K562 (cell line): ENCODE results near the gene HMCN1. TPM values are rescaled to one million over a fixed set of nuclear protein-coding genes. Genes with fewer than 3 reads are reported as not detected.
A peak's percentile ranks its signal among the peaks of the same experiment; 100 is the strongest.

Source experiments
- ARID3B ChIP-seq: fragments of 250-450 bp; sonication (Bioruptor Pico); IDR thresholded peaks from 2 replicates; pipeline ENCODE4 v1.4.0; 2020; ENCODE audit warnings: borderline replicate concordance
- BHLHE40 ChIP-seq: IDR thresholded peaks from 2 replicates; pipeline ENCODE4 v1.6.1; 2011; ENCODE audit warnings: low read length, improper control_type of control experiment
- GMEB1 ChIP-seq: fragments of 250-450 bp; sonication (Bioruptor Pico); IDR thresholded peaks from 2 replicates; pipeline ENCODE4 v1.4.0; 2020; ENCODE audit warnings: mild to moderate bottlenecking
- GTF3C2 ChIP-seq: IDR thresholded peaks from 3 replicates; pipeline ENCODE4 v1.6.1; 2011; ENCODE audit warnings: borderline replicate concordance, mild to moderate bottlenecking, moderate library complexity; ENCODE audit not compliant: insufficient read length; ENCODE audit errors: extremely low read depth
- HDAC6 ChIP-seq: IDR thresholded peaks from 2 replicates; pipeline ENCODE4 v1.6.1; 2012; ENCODE audit warnings: low read depth, mild to moderate bottlenecking, control low read depth, inconsistent platforms, low read length, moderate library complexity
- HMGXB4 ChIP-seq: sonication (generic); formaldehyde crosslinking; IDR thresholded peaks from 2 replicates; pipeline ENCODE4 v1.8.1; 2023; ENCODE audit warnings: mild to moderate bottlenecking, missing genetic modification reagents
- HNRNPUL1 ChIP-seq: fragments of 200-400 bp; formaldehyde crosslinking; IDR thresholded peaks from 2 replicates; pipeline ENCODE4 v1.6.1; 2017; ENCODE audit warnings: low read length
- KLF13 ChIP-seq: fragments of 450-650 bp; IDR thresholded peaks from 2 replicates; pipeline ENCODE4 v1.6.1; 2016; ENCODE audit warnings: missing genetic modification characterization, low read depth, mild to moderate bottlenecking, missing compliant biosample characterization, moderate library complexity, borderline replicate concordance
- MAZ ChIP-seq, 2 experiments: fragments of 450-650 bp in 1 of 2; sonication (generic) in 1 of 2; formaldehyde crosslinking; IDR thresholded peaks in 1 of 2; conservative IDR thresholded peaks in 1 of 2; 2 replicates each; pipeline versions ENCODE4 v1.4.0 to v1.5.0; 2020; ENCODE audit warnings: mild to moderate bottlenecking in 1 of 2, missing genetic modification reagents in 1 of 2
- NR0B1 ChIP-seq: fragments of 450-650 bp; IDR thresholded peaks from one replicate; pipeline ENCODE4 v1.6.1; 2018; ENCODE audit warnings: mild to moderate bottlenecking, moderate library complexity; ENCODE audit not compliant: partially characterized antibody
- PREB ChIP-seq: sonication (generic); formaldehyde crosslinking; IDR thresholded peaks from 2 replicates; pipeline ENCODE4 v1.8.1; 2023; ENCODE audit warnings: mild to moderate bottlenecking, missing genetic modification reagents
- RAD51 ChIP-seq: fragments of 450-650 bp; IDR thresholded peaks from 2 replicates; pipeline ENCODE4 v1.7.1; 2016; ENCODE audit warnings: low read depth, mild to moderate bottlenecking, borderline replicate concordance
- SMAD2 ChIP-seq: fragments of 150-350 bp; IDR thresholded peaks from 2 replicates; pipeline ENCODE4 v1.6.1; 2014; ENCODE audit warnings: low read depth, mild to moderate bottlenecking, low read length
- SMARCE1 ChIP-seq: fragments of 450-650 bp; IDR thresholded peaks from 2 replicates; pipeline ENCODE4 v1.7.1; 2016; ENCODE audit warnings: mild to moderate bottlenecking
- SMC3 ChIP-seq: conservative IDR thresholded peaks from 2 replicates; pipeline ENCODE4 v1.6.1; 2011; ENCODE audit warnings: low read depth, low read length, improper control_type of control experiment; ENCODE audit not compliant: insufficient read depth
- TEAD2 ChIP-seq: fragments of 450-650 bp; IDR thresholded peaks from 2 replicates; pipeline ENCODE4 v1.6.1; 2016; ENCODE audit warnings: missing genetic modification characterization, control low read depth, missing compliant biosample characterization
- polyA plus RNA-seq, 8 experiments: library from polyadenylated mRNA; depleted of rRNA in 4 of 8; stranded (reverse) in 5 of 8; unstranded in 3 of 8; fragments of >200 nt; fragmentation: Nextera tagmentation in 2 of 8; fragmentation: Illumina TruSeq in 1 of 8; extraction: Ambion mirVana in 2 of 8; extraction: Trizol in 1 of 8; gene quantifications; 2 replicates each; pipeline versions ENCODE4 v1.2.1 to v1.2.3, GENCODE V29; 2011 to 2014; ENCODE audit warnings: inconsistent platforms in 1 of 8, missing spikeins in 1 of 8
- total RNA-seq, 7 experiments: library from RNA; depleted of rRNA in 6 of 7; stranded (reverse); fragments of >200 nt in 6 of 7; fragmentation: Illumina TruSeq in 2 of 7; extraction: Trizol in 2 of 7; gene quantifications; 2 replicates each; pipeline versions ENCODE4 v1.2.1 to v1.2.3, GENCODE V29; 2011 to 2021; ENCODE audit warnings: low replicate concordance in 1 of 7

HMCN1 gene
- total and polyA plus RNA-seq, 9 of the 15 experiments (the other 6 are each of a cell fraction or from before 2014, with no cell fraction given): 0.07 to 0.36 (median 0.21) TPM

GRCh38 chr1:186212568-186213224 is 478.5 kb downstream of the HMCN1 start (continued):
- no peak for TF ChIP-seq ARID3B (CRISPR knock-in tag)
- TF ChIP-seq BHLHE40: no peak
- no peak for TF ChIP-seq GMEB1 (CRISPR knock-in tag)
- TF ChIP-seq MAZ (CRISPR knock-in tag; conservative IDR thresholded peaks at IDR 0.05 in 1 of 2, IDR thresholded peaks at IDR 0.05 in 1 of 2): no peak; a peak in 1 of 4 replicates
- TF ChIP-seq SMAD2: no peak
- no peak for TF ChIP-seq SMARCE1
- TF ChIP-seq SMC3: peak; percentile 98
- TF ChIP-seq GTF3C2: no peak
- TF ChIP-seq HDAC6: no peak
- no peak for TF ChIP-seq NR0B1
- TF ChIP-seq HNRNPUL1: no peak
- TF ChIP-seq KLF13 (tag): no peak
- TF ChIP-seq TEAD2 (tag): peak; percentile 95
- TF ChIP-seq HMGXB4 (CRISPR knock-in tag): no peak
- no peak for TF ChIP-seq RAD51
- 0 out of 2 replicates have a peak, but pooled peaks have one; percentile 31 for TF ChIP-seq PREB (CRISPR knock-in tag)
